ENCODE measurements around the gene PSMC3IP. TPM values are rescaled to one million over a fixed set of nuclear protein-coding genes. Genes with fewer than 3 reads are reported as not detected.
"Not testable (repeated sequence)": the region's sequence is repeated elsewhere in the genome, so short reads cannot be mapped to it uniquely, and the experiment has no call there.

PSMC3IP gene
- total RNA-seq, 6 donors from 2014 or later = 1.9 to 6.8 (median 3.8) TPM; not detected in 1

- peak overlapping the region; percentile 51 to 95 (median 77) for H3K4me3 ChIP-seq
- H3K4me1 ChIP-seq = peaks cover 37 to 43% (median 41%) of the 10 kb centered on the region in 4 donors
- H3K27me3 ChIP-seq, H3K9me3 ChIP-seq: not testable (repeated sequence)
- ATAC-seq (ENCODE audit: low FRiP score in 2 of 2) (peak; percentile 13 to 44), DNase-seq (peak in 1 of 2 donors; percentile 86)
- peak overlapping the region; percentile 79 to 94 (median 82) for H3K27ac ChIP-seq
- WGBS, 2 donors = 13 to 39% methylated on average over 7 to 29 of the region's 42 CpGs
- peaks cover 7 to 35% (median 30%) of the 10 kb centered on the region in 4 donors for H3K36me3 ChIP-seq
- TF ChIP-seq POLR2A (IDR thresholded peaks at IDR 0.05) = peak in 1 of 4 donors; percentile 4
Measured at GRCh38 chr17:42609814-42610801, 32.6 kb upstream of the PSMC3IP start.

GRCh38 chr17:42609182-42609813 lies 31.8 kb upstream of the PSMC3IP start, which contains the start of the genes RETREG3 and TUBG1:
Gene RETREG3, minus strand, starts transcription at chr17:42609374. Its CDS starts 50 bp downstream, at chr17:42609324.
Gene TUBG1, plus strand, starts transcription at chr17:42609683. Its CDS starts 55 bp downstream, at chr17:42609738.
- DNase-seq = peak; percentile 99
- TF ChIP-seq EP300 (IDR thresholded peaks at IDR 0.05) (peak in 1 of 4 donors; percentile 7), POLR2A (IDR thresholded peaks at IDR 0.05) (peak in 3 of 4 donors; percentile 50 to 96 (median 85)), POLR2AphosphoS5 (IDR thresholded peaks at IDR 0.05) (peak; percentile 89 to 96), CTCF (IDR thresholded peaks at IDR 0.05) (peak in 4 of 6 experiments; percentile 21 to 65 (median 54))
- H3K4me1 ChIP-seq = peaks cover 41 to 49% (median 45%) of the 10 kb centered on the region in 4 donors
- H3K27me3 ChIP-seq = no peaks in the 10 kb centered on the region
- no peaks in the 10 kb centered on the region for H3K9me3 ChIP-seq
- peaks cover 4 to 27% (median 22%) of the 10 kb centered on the region in 4 donors for H3K36me3 ChIP-seq
- ATAC-seq (ENCODE audit: low FRiP score in 2 of 2) = peak; percentile 98 to 99
- WGBS, 2 donors = 0% methylated on average over 9 to 42 of the region's 66 CpGs
- H3K27ac ChIP-seq = peak within 1 kb of the TSS; percentile 86 to 97 (median 94)
- H3K4me3 ChIP-seq = peak within 1 kb of the TSS; percentile 60 to 96 (median 94)

- Histone ChIP-seq H3K9me3 (no peaks in the 10 kb centered on the region), H3K4me3 (peak overlapping the region; percentile 60 to 96 (median 94)), H3K4me1 (peaks cover 41 to 49% (median 45%) of the 10 kb centered on the region in 4 donors), H3K27ac (peak overlapping the region; percentile 86 to 97 (median 94)), H3K27me3 (no peaks in the 10 kb centered on the region), H3K36me3 (peaks cover 4 to 20% (median 14%) of the 10 kb centered on the region in 4 donors)
- DNase-seq (peak in 1 of 2 donors; percentile 22), ATAC-seq (ENCODE audit: low FRiP score in 2 of 2) (peak; percentile 77 to 84)
- TF ChIP-seq EP300 (IDR thresholded peaks at IDR 0.05) (no peak), CTCF (IDR thresholded peaks at IDR 0.05) (no peak), POLR2A (IDR thresholded peaks at IDR 0.05) (no peak), POLR2AphosphoS5 (IDR thresholded peaks at IDR 0.05) (no peak)
- 0 to 1% methylated on average over 24 to 27 of the region's 30 CpGs for WGBS, 2 donors
Measured at GRCh38 chr17:42608305-42609181, 31.0 kb upstream of the PSMC3IP start.

GRCh38 chr17:42607769-42608168 lies 30.2 kb upstream of the PSMC3IP start:
- WGBS, 2 donors = 53 to 56% methylated on average over 3 of the region's 3 CpGs
- peak overlapping the region in 3 of 4 donors; percentile 60 to 95 (median 94) for H3K4me3 ChIP-seq
- no peaks in the 10 kb centered on the region for H3K9me3 ChIP-seq
- H3K36me3 ChIP-seq = peaks cover 2 to 12% (median 9%) of the 10 kb centered on the region in 4 donors
- H3K27me3 ChIP-seq = no peaks in the 10 kb centered on the region
- ATAC-seq (ENCODE audit: low FRiP score in 2 of 2) (no peak), DNase-seq (no peak)
- H3K4me1 ChIP-seq = peaks cover 41 to 49% (median 45%) of the 10 kb centered on the region in 4 donors
- TF ChIP-seq POLR2A (IDR thresholded peaks at IDR 0.05) (no peak), EP300 (IDR thresholded peaks at IDR 0.05) (no peak)
- peak overlapping the region in 2 of 4 donors; percentile 94 to 95 for H3K27ac ChIP-seq

DNA sequence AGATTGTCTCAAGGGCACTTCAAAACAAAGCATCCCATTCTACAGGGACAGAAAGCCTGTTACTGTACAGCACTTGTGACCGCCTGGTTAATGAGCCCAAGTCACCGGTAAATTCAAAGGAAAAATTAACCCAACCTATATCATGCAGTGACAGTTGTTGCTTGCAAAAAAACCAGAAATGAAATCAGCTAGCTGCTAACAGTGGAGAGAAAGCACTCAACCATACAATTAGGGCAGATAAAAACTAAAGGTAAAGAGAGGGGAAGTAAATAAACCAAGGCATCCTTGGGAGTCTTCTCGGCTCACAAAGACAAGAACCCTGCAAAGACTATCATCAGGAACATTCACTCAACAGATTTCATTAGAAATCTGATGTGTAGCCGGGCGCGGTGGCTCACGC lies 25.8 kb upstream of the PSMC3IP start:
- DNase-seq (no peak), ATAC-seq (ENCODE audit: low FRiP score in 2 of 2) (no peak)
- no peak overlapping the region for H3K27ac ChIP-seq
- H3K27me3 ChIP-seq = no peaks in the 10 kb centered on the region
- peaks cover 40 to 50% (median 46%) of the 10 kb centered on the region in 4 donors for H3K4me1 ChIP-seq
- TF ChIP-seq POLR2A (IDR thresholded peaks at IDR 0.05) (no peak), POLR2AphosphoS5 (IDR thresholded peaks at IDR 0.05) (no peak), CTCF (IDR thresholded peaks at IDR 0.05) (no peak), EP300 (IDR thresholded peaks at IDR 0.05) (no peak)
- no peaks in the 10 kb centered on the region for H3K9me3 ChIP-seq
- H3K36me3 ChIP-seq = peaks cover 0 to 4% (median 0%) of the 10 kb centered on the region in 4 donors
- WGBS, 2 donors = 88 to 91% methylated on average over 7 of the region's 7 CpGs
- no peak overlapping the region for H3K4me3 ChIP-seq

All from upper lobe of left lung (tissue), 6 donors.